GM19463 (cell line): ENCODE data around the gene SOX10.

Experiments used
- ATAC-seq: cut with Tn5 transposase; IDR thresholded peaks from one replicate; pipeline ENCODE4 v1.9.1; 2021; ENCODE audit warnings: mild to moderate bottlenecking, moderate library complexity; ENCODE audit not compliant: unreplicated experiment

The SOX10 gene

DNA sequence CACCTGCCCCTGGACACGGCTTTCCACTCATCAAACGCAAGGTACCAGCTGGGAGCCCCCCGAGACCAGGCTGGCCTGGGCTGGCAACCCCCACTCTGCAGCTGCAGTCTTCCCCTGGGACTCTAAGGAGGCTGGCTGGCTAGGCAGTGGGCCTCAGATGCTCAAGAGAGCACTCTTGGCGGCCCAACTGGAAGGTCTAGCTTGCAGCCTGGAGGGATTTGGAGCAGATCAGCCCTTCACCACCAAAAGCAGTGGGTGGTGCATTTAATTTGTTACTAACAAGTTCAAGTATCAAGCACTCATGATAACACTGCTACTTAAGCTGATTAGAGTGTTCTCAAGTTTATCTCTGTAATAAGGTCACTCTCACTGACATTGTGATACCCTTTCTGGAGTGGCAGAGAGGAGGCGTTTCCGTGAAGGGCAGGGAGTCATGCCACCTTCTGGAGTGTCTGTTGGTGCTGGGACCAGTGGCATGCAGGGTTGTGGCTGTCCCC, 52.4 kb downstream of the SOX10 start:
- ATAC-seq = no peak

- ATAC-seq = no peak
Observed at GRCh38 chr22:37930952-37931440, 53.4 kb downstream of the SOX10 start.

- no peak for ATAC-seq
Observed at GRCh38 chr22:37930270-37930951, 53.9 kb downstream of the SOX10 start.

DNA sequence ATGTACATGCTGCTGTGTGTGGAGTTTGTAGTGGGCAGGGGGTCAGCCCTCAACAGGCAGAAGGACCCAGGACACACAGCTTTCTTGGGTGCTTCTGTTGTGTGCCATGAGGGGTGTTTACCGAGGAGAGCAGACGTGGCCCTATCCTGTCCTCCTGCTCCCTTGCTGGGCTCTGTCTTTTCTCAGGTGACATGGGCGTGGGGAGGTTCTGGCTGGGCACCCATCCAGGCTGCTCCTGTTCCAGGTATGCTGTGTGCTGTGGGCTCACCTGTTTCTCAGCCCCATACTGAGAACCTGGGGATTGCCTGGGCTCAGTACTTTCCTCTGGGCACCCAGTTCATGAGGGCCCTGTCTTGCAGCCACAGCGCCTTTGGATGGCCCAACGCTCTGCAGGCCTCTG, 55.0 kb downstream of the SOX10 start:
- ATAC-seq = no peak

DNA sequence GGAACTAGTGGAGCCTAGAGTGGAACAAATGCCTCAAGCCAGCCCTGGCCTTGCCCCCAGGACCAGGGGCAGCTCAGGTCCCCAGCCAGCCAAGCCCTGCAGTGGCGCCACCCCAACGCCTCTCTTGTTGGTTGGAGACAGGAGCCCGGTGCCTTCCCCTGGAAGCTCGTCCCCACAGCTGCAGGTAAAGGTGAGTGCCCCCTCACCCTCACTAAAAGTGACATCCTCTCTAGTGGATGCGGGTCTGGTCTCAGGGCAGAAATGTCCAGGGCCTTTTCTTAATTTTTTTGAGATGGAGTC, 56.8 kb downstream of the SOX10 start:
- no peak for ATAC-seq

- ATAC-seq = no peak
Observed at GRCh38 chr22:37926771-37927636, 57.4 kb downstream of the SOX10 start.

GRCh38 chr22:37926358-37926757, 58.0 kb downstream of the SOX10 start:
- ATAC-seq = no peak

DNA sequence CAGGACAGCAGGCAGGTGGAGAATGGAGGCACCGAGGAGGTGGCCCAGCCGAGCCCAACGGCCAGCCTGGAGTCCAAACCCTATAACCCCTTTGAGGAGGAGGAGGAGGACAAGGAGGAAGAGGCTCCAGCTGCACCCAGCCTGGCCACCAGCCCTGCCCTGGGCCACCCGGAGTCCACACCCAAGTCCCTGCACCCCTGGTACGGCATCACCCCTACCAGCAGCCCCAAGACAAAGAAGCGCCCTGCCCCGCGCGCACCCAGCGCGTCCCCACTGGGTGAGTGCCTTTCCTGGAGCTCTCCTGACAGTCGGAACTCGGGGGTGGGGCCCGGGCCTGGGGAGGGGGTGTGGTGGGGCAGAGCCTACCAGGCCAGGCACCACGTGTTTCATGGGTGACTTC, 58.6 kb downstream of the SOX10 start:
- no peak for ATAC-seq

DNA sequence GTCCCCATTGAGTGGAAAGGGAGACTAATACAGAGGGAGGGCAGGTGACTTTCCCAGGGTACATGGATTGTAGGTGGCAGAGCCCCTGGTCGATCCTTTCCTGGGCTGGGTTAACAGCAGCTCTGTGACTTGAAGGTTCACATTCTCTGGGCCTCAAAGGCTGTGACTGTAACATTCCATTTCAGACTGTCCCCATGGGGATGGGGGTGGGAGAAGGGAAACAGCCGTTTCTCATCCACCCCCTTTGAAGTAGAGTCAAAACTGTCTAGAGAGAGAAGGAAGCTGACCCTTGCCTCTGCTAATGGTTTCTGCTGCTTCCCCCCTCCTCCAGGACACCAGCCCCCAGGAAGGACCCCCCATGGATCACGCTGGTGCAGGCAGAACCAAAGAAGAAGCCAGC, 59.0 kb downstream of the SOX10 start:
- no peak for ATAC-seq

DNA sequence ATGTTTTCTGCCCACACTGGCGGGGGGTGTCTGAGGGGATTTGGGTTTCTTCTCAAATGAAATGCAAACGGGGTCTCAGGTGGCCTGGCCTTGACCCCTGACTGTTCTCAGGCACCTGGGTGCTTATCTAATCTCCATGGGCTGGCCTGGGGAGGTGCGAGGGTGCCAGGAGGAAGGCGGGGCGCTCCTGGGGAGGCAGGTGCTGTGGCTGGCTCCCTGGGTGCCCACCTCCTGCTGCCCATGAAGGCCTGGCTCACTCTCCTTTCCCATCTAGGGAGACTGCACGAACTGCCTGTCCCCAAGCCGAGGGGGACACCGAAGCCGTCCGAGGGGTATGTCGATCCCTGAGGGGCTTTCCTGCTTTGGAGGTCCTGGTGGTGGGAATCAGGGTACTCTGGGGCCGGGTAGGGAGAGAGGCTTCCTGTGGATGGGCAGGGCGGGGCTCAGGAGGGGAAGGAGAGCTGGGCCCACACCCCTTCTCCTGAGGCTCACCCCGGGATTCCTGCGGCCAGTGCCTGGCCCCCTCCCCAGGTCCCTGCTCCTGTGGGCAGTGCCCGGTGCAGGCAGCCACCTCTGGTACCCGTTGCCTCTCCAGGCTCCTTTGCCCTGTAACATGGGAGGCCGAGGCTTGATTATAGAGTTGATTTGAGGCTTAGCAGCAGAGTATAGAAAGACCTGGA, 59.8 kb downstream of the SOX10 start:
- no peak for ATAC-seq

DNA sequence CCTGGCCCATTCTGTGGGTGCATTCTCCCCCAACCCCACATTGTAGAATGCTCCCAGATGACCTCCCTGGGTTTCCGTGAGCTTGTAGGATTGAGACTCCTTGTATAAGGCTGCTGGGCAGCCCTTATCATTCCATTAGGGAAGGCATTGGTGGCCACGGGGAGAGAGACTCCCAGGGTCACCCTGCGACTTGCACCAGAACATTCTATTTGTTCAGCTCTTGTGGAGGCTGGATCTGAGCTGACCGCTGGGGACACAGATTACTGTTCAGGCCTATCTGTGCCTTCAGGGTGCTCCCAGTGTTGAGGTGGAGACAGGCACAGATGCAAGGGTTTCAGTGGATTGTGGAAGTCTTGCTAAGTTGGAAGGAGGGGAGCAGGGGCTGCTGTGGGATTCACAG, 60.4 kb downstream of the SOX10 start:
- no peak for ATAC-seq
